H9 (cell line): Measurements from ENCODE around the gene FBXO2. TPM values are rescaled to one million over a fixed set of nuclear protein-coding genes. Genes with fewer than 3 reads are reported as not detected.

Source experiments
- DNase-seq: peaks from one replicate; pipeline ENCODE4 v3.0.0-alpha.2; 2017
- H2AFZ ChIP-seq: one replicate; pipeline ENCODE4 v1.6.1; 2013; ENCODE audit warnings: mild to moderate bottlenecking, low read length, control low read depth, moderate library complexity
- H2AK5ac ChIP-seq: 2 replicates; pipeline ENCODE4 v1.6.1; 2013; ENCODE audit warnings: low read length, control low read depth, mixed read lengths; ENCODE audit not compliant: insufficient read length
- H2BK120ac ChIP-seq: one replicate; pipeline ENCODE4 v1.6.1; 2013; ENCODE audit warnings: low read depth, mild to moderate bottlenecking, low read length, control low read depth, inconsistent platforms; ENCODE audit not compliant: poor library complexity, severe bottlenecking
- H2BK12ac ChIP-seq: 2 replicates; pipeline ENCODE4 v1.6.1; 2013; ENCODE audit warnings: low read length, control low read depth, mixed read lengths, low read depth; ENCODE audit not compliant: insufficient read length
- H2BK15ac ChIP-seq: 2 replicates; pipeline ENCODE4 v1.6.1; 2013; ENCODE audit warnings: low read depth, low read length, control low read depth
- H2BK20ac ChIP-seq: one replicate; pipeline ENCODE4 v1.6.1; 2013; ENCODE audit warnings: low read depth, mild to moderate bottlenecking, low read length, control low read depth, inconsistent platforms; ENCODE audit not compliant: poor library complexity, severe bottlenecking
- H2BK5ac ChIP-seq: 2 replicates; pipeline ENCODE4 v1.6.1; 2013; ENCODE audit warnings: low read length, control low read depth, mixed read lengths; ENCODE audit not compliant: insufficient read length
- H3K14ac ChIP-seq: 2 replicates; pipeline ENCODE4 v1.6.1; 2013; ENCODE audit warnings: low read length, control low read depth; ENCODE audit not compliant: insufficient read depth
- H3K18ac ChIP-seq: 2 replicates; pipeline ENCODE4 v1.6.1; 2013; ENCODE audit warnings: low read depth, mild to moderate bottlenecking, mixed read lengths, low read length, control low read depth; ENCODE audit not compliant: insufficient read length
- H3K23ac ChIP-seq: 2 replicates; pipeline ENCODE4 v1.6.1; 2013; ENCODE audit warnings: low read length, control low read depth, mixed read lengths, low read depth; ENCODE audit not compliant: insufficient read length
- H3K23me2 ChIP-seq: 2 replicates; pipeline ENCODE4 v1.6.1; 2013; ENCODE audit warnings: low read depth, mild to moderate bottlenecking, mixed read lengths, low read length, control low read depth; ENCODE audit not compliant: insufficient read length, poor library complexity, severe bottlenecking
- H3K27ac ChIP-seq: 2 replicates; pipeline ENCODE4 v1.5.1; 2013; ENCODE audit warnings: low read length, control low read depth, mixed read lengths, low read depth; ENCODE audit not compliant: insufficient read length
- H3K27me3 ChIP-seq: 2 replicates; pipeline ENCODE4 v1.6.1; 2013; ENCODE audit warnings: low read length, control low read depth, inconsistent platforms; ENCODE audit not compliant: insufficient read depth
- H3K4ac ChIP-seq: 2 replicates; pipeline ENCODE4 v1.6.1; 2013; ENCODE audit warnings: low read depth, mild to moderate bottlenecking, control low read depth, inconsistent platforms, low read length, moderate library complexity
- H3K4me1 ChIP-seq: 2 replicates; pipeline ENCODE4 v1.6.1; 2013; ENCODE audit warnings: low read length, control low read depth, inconsistent platforms; ENCODE audit not compliant: insufficient read depth
- H3K4me2 ChIP-seq: 2 replicates; pipeline ENCODE4 v1.6.1; 2013; ENCODE audit warnings: low read length, control low read depth, mixed read lengths; ENCODE audit not compliant: insufficient read length, insufficient read depth
- H3K56ac ChIP-seq: 2 replicates; pipeline ENCODE4 v1.6.1; 2013; ENCODE audit warnings: low read depth, mild to moderate bottlenecking, mixed read lengths, low read length, control low read depth; ENCODE audit not compliant: insufficient read length
- H3K79me1 ChIP-seq: 2 replicates; pipeline ENCODE4 v1.6.1; 2013; ENCODE audit warnings: low read depth, mild to moderate bottlenecking, moderate library complexity, low read length, control low read depth, inconsistent platforms; ENCODE audit not compliant: insufficient read depth, poor library complexity, severe bottlenecking
- H3K79me2 ChIP-seq: 2 replicates; pipeline ENCODE4 v1.6.1; 2013; ENCODE audit warnings: low read length, control low read depth, inconsistent platforms; ENCODE audit not compliant: insufficient read depth
- H3K9ac ChIP-seq: 2 replicates; pipeline ENCODE4 v1.6.1; 2013; ENCODE audit warnings: low read length, control low read depth, mixed read lengths; ENCODE audit not compliant: insufficient read length; ENCODE audit errors: extremely low read depth
- H3K9me3 ChIP-seq: one replicate; pipeline ENCODE4 v1.6.1; 2013; ENCODE audit warnings: low read depth, low read length, inconsistent platforms; ENCODE audit not compliant: control insufficient read depth
- H3T11ph ChIP-seq: one replicate; pipeline ENCODE4 v1.6.1; 2013; ENCODE audit warnings: mild to moderate bottlenecking, low read length, control low read depth, inconsistent platforms
- H4K20me1 ChIP-seq: one replicate; pipeline ENCODE4 v1.6.1; 2013; ENCODE audit not compliant: control insufficient read depth, insufficient read length, insufficient read depth
- H4K5ac ChIP-seq: 2 replicates; pipeline ENCODE4 v1.6.1; 2013; ENCODE audit warnings: low read depth, mild to moderate bottlenecking, mixed read lengths, low read length, control low read depth; ENCODE audit not compliant: insufficient read length
- H4K8ac ChIP-seq: replicated peaks from 2 replicates; pipeline ENCODE4 v1.6.1; 2013; ENCODE audit warnings: low read length, control low read depth, mixed read lengths, low read depth; ENCODE audit not compliant: insufficient read length
- H4K91ac ChIP-seq: 2 replicates; pipeline ENCODE4 v1.6.1; 2013; ENCODE audit warnings: low read depth, mild to moderate bottlenecking, moderate library complexity, mixed read lengths, low read length, control low read depth; ENCODE audit not compliant: insufficient read length
- H3K27ac Mint-ChIP-seq, 3 experiments: 2 replicates in 2 of 3; 3 replicates in 1 of 3; pipeline ENCODE4 v1.8.0; 2020 to 2021; ENCODE audit warnings: mixed read lengths in 3 of 3, mild to moderate bottlenecking in 1 of 3, moderate library complexity in 1 of 3
- H3K27me3 Mint-ChIP-seq: 2 replicates; pipeline ENCODE4 v1.8.0; 2021; ENCODE audit warnings: low read depth, mild to moderate bottlenecking, moderate library complexity, mixed read lengths
- H3K36me3 Mint-ChIP-seq, 3 experiments: 2 replicates in 2 of 3; 3 replicates in 1 of 3; pipeline ENCODE4 v1.8.0; 2020 to 2021; ENCODE audit warnings: low read depth in 3 of 3, mixed read lengths in 3 of 3; ENCODE audit not compliant: insufficient read depth in 1 of 3
- H3K4me1 Mint-ChIP-seq, 2 experiments: 2 replicates each; pipeline ENCODE4 v1.8.0; 2020; ENCODE audit warnings: mixed read lengths in 2 of 2
- H3K4me3 Mint-ChIP-seq, 2 experiments: 2 replicates in 1 of 2; 3 replicates in 1 of 2; pipeline ENCODE4 v1.8.0; 2020 to 2021; ENCODE audit warnings: mild to moderate bottlenecking in 2 of 2, mixed read lengths in 2 of 2, moderate library complexity in 1 of 2
- H3K9me3 Mint-ChIP-seq, 2 experiments: 2 replicates in 1 of 2; 3 replicates in 1 of 2; pipeline ENCODE4 v1.8.0; 2020; ENCODE audit warnings: mild to moderate bottlenecking in 2 of 2, mixed read lengths in 2 of 2, moderate library complexity in 1 of 2
- WGBS: extraction: QIAGEN DNeasy Blood & Tissue Kit; methylation state at CpG from one replicate; pipeline ENCODE4 v1.1.7; 2013; ENCODE audit warnings: missing lambda C conversion rate, low lambda C conversion rate, mixed read lengths; ENCODE audit not compliant: insufficient read length; ENCODE audit errors: extremely low coverage; 5-methylcytosine and 5-hydroxymethylcytosine counted together
- total RNA-seq: library from RNA; stranded (reverse); gene quantifications from 2 replicates; pipeline ENCODE4 v1.2.1, GENCODE V29; 2021
- TF ChIP-seq, protein P1 (sequence below): fragments of 200-600 bp; sonication (generic); conservative IDR thresholded peaks from 3 replicates; pipeline ENCODE4 v1.8.0; 2021; ENCODE audit warnings: antibody characterized with exemption, mild to moderate bottlenecking

FBXO2 gene
- total RNA-seq, 1 experiment from 2014 or later = 28.9 TPM

DNA sequence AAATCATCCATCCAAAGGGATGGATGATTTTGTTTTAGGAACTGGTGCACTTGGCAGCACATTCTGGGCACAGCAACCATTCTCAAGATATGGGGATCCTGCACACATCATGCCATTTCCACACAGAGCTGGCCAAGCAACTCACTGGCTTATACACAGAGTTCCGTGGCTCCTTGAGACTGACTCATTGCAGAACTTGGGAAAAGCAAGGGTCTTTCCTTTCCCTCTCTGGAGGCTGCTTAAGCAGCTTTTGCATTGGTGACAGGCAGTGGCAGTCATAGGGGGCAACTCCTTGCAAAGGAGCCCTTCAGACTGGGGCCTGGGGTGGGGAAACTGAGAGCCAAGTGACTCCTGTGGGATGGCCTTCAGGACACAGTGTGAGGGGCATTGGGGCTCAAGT lies 28.6 kb upstream of the FBXO2 start:
- Histone ChIP-seq H4K5ac (no peak overlapping the region), H2BK12ac (no peak overlapping the region), H3K4me2 (peak overlapping the region; percentile 65), H3K79me2 (peaks cover 16% of the 10 kb centered on the region; the same call in 1 of the 2 replicates), H2AFZ (no peak overlapping the region), H3K27me3 (no peaks in the 10 kb centered on the region), H4K20me1 (no peaks in the 10 kb centered on the region), H3K23ac (no peak overlapping the region), H2BK20ac (no peak overlapping the region), H2AK5ac (no peak overlapping the region), H3K14ac (no peak overlapping the region), H3K9me3 (no peaks in the 10 kb centered on the region), H3K56ac (no peak overlapping the region), H3K4me1 (peaks cover 19% of the 10 kb centered on the region; the same call in 1 of the 2 replicates), H3K9ac (no peak overlapping the region), H4K91ac (no peak overlapping the region), H3T11ph (no peak overlapping the region), H4K8ac (no peak overlapping the region), H3K23me2 (no peaks in the 10 kb centered on the region), H3K18ac (no peak overlapping the region), H2BK5ac (peak overlapping the region; percentile 9), H3K79me1 (no peaks in the 10 kb centered on the region), H2BK15ac (no peak overlapping the region), H2BK120ac (no peak overlapping the region), H3K4ac (no peak overlapping the region), H3K27ac (peak overlapping the region; percentile 99)
- H3K27me3 Mint-ChIP-seq = no peaks in the 10 kb centered on the region
- H3K27ac Mint-ChIP-seq = peak overlapping the region; percentile 34 to 100 (median 99); a peak in 6 of 7 replicates
- no CpG with 5 or more reads among the region's 1 CpG for WGBS
- H3K4me1 Mint-ChIP-seq = peaks cover 57 to 72% of the 10 kb centered on the region in 2 experiments
- peak; percentile 46 for DNase-seq
- H3K9me3 Mint-ChIP-seq = no peaks in the 10 kb centered on the region
- H3K36me3 Mint-ChIP-seq = peaks cover 13 to 36% (median 34%) of the 10 kb centered on the region in 3 experiments
- TF ChIP-seq, protein P1, sequence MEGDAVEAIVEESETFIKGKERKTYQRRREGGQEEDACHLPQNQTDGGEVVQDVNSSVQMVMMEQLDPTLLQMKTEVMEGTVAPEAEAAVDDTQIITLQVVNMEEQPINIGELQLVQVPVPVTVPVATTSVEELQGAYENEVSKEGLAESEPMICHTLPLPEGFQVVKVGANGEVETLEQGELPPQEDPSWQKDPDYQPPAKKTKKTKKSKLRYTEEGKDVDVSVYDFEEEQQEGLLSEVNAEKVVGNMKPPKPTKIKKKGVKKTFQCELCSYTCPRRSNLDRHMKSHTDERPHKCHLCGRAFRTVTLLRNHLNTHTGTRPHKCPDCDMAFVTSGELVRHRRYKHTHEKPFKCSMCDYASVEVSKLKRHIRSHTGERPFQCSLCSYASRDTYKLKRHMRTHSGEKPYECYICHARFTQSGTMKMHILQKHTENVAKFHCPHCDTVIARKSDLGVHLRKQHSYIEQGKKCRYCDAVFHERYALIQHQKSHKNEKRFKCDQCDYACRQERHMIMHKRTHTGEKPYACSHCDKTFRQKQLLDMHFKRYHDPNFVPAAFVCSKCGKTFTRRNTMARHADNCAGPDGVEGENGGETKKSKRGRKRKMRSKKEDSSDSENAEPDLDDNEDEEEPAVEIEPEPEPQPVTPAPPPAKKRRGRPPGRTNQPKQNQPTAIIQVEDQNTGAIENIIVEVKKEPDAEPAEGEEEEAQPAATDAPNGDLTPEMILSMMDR = no peak
- H3K4me3 Mint-ChIP-seq = peak overlapping the region; percentile 71 to 88; a peak in 4 of 5 replicates
